Fibroblast of lung (primary cell): ENCODE data around the gene SDSL.

ENCODE experiments used
- EZH2 ChIP-seq: IDR thresholded peaks from 2 replicates; pipeline ENCODE4 v1.5.1; 2012; ENCODE audit warnings: low read length, control low read depth, mild to moderate bottlenecking; ENCODE audit errors: missing control alignments
- TF ChIP-seq, protein P1 (sequence below), 2 donors: IDR thresholded peaks in 1 of 2; conservative IDR thresholded peaks in 1 of 2; 1 replicate in 1 of 2; 2 replicates in 1 of 2; pipeline ENCODE4 v1.5.1; 2011 to 2012; ENCODE audit warnings: low read length in 2 of 2, control low read depth in 1 of 2, inconsistent platforms in 1 of 2, low read depth in 1 of 2, mild to moderate bottlenecking in 1 of 2

DNA sequence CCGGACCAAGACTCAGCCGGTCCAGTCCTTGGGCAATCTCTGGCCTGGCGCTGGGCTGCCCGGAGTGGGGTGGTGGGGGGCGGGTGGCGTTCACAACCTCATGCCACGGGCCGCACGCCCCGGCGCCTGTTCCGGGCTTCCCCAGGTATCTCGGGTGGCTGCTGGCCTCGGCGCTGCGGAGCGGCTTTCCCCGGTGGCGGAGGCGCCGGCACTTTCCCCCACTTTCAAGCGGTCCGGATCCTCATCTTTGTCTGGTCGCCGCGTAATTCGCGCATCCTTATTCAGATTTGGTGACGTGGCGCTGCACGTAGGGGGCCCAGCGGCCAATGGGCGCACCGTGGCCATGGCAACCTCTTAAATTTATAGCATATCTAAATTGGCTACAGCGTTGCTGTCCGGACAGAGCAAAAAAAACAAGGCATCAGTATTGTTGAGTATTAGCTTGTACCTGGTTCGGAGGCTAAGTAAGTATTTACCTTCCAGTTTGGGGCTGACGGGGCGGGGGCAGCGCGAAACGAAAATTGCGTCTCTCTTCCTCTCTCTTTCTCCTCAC is 49.5 kb downstream of the SDSL start, which contains the start of gene LHX5:
- TF ChIP-seq, protein P1, sequence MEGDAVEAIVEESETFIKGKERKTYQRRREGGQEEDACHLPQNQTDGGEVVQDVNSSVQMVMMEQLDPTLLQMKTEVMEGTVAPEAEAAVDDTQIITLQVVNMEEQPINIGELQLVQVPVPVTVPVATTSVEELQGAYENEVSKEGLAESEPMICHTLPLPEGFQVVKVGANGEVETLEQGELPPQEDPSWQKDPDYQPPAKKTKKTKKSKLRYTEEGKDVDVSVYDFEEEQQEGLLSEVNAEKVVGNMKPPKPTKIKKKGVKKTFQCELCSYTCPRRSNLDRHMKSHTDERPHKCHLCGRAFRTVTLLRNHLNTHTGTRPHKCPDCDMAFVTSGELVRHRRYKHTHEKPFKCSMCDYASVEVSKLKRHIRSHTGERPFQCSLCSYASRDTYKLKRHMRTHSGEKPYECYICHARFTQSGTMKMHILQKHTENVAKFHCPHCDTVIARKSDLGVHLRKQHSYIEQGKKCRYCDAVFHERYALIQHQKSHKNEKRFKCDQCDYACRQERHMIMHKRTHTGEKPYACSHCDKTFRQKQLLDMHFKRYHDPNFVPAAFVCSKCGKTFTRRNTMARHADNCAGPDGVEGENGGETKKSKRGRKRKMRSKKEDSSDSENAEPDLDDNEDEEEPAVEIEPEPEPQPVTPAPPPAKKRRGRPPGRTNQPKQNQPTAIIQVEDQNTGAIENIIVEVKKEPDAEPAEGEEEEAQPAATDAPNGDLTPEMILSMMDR (conservative IDR thresholded peaks at IDR 0.05 in 1 of 2, IDR thresholded peaks at IDR 0.05 in 1 of 2; ENCODE audit: low read depth in 1 of 2, low read length in 2 of 2): no peak
- peak; percentile 68 for TF ChIP-seq EZH2
